Panc1 (cell line): ENCODE data around the gene NXF1. TPM values are rescaled to one million over a fixed set of nuclear protein-coding genes. Genes with fewer than 3 reads are reported as not detected.
A peak's percentile ranks its signal among the peaks of the same experiment; 100 is the strongest.
"Not testable (repeated sequence)": the region's sequence is repeated elsewhere in the genome, so short reads cannot be mapped to it uniquely, and the experiment has no call there.

Source experiments
- ATAC-seq: fragments of 200-7000 bp; cut with Tn5 transposase; 2 replicates; pipeline ENCODE4 v1.9.1; 2020; ENCODE audit warnings: mild to moderate bottlenecking, moderate library complexity
- BruUV-seq: library from RNA; stranded (reverse); fragments of 400-500 nt; replicated peaks from 2 replicates; lab custom pipeline; 2021; lab: Mats Ljungman, UMichigan
- CTCF ChIA-PET: fragments of 300-600 bp; sonication (Branson Sonifier 250); formaldehyde crosslinking; loops from one replicate; lab custom pipeline; 2022; ENCODE audit warnings: antibody characterized with exemption; lab: Charles Lee
- POLR2A ChIA-PET: fragments of 300-600 bp; sonication (Branson Sonifier 250); formaldehyde crosslinking; loops from one replicate; lab custom pipeline; 2022; ENCODE audit warnings: antibody characterized with exemption; lab: Charles Lee
- DNase-seq: peaks from one replicate; pipeline ENCODE4 v3.0.0-alpha.2; 2010; ENCODE audit warnings: low read depth, low spot score
- H3K27ac ChIP-seq: 2 replicates; pipeline ENCODE4 v1.5.1; 2011; ENCODE audit warnings: mild to moderate bottlenecking, low read length, inconsistent platforms
- H3K27me3 ChIP-seq: fragments of 200-500 bp; sonication (Bioruptor generic); 2 replicates; pipeline ENCODE4 v1.6.0; 2014; ENCODE audit warnings: low read length, inconsistent platforms; ENCODE audit not compliant: control insufficient read depth, insufficient read depth
- H3K36me3 ChIP-seq: fragments of 200-500 bp; sonication (Bioruptor generic); 2 replicates; pipeline ENCODE4 v1.5.1; 2014; ENCODE audit warnings: inconsistent platforms, mild to moderate bottlenecking, low read length, moderate library complexity; ENCODE audit not compliant: control insufficient read depth, insufficient read depth
- H3K4me1 ChIP-seq: 2 replicates; pipeline ENCODE4 v1.5.1; 2011; ENCODE audit warnings: inconsistent platforms, mild to moderate bottlenecking, low read length, moderate library complexity; ENCODE audit not compliant: control insufficient read depth, insufficient read depth
- H3K4me3 ChIP-seq, 2 experiments: 2 replicates each; pipeline ENCODE4 v1.5.1; 2011 to 2012; ENCODE audit warnings: low read depth in 2 of 2, low read length in 2 of 2, mild to moderate bottlenecking in 2 of 2, inconsistent platforms in 1 of 2, moderate library complexity in 1 of 2
- H3K9me3 ChIP-seq: fragments of 200-500 bp; sonication (Bioruptor generic); 2 replicates; pipeline ENCODE4 v1.5.1; 2014; ENCODE audit warnings: low read depth, mild to moderate bottlenecking, inconsistent platforms, low read length, moderate library complexity; ENCODE audit not compliant: control insufficient read depth, insufficient read depth
- CTCF ChIP-seq: fragments of 450-650 bp; IDR thresholded peaks from 2 replicates; pipeline ENCODE4 v1.5.1; 2017; ENCODE audit warnings: mild to moderate bottlenecking
- POLR2AphosphoS5 ChIP-seq: IDR thresholded peaks from 2 replicates; pipeline ENCODE4 v1.6.1; 2012; ENCODE audit warnings: mild to moderate bottlenecking, low read depth, low read length, moderate library complexity
- REST ChIP-seq, 2 experiments: IDR thresholded peaks; 2 replicates each; pipeline ENCODE4 v1.6.1; 2011 to 2012; ENCODE audit warnings: low read depth in 2 of 2, control low read depth in 1 of 2, low read length in 1 of 2, mild to moderate bottlenecking in 1 of 2, moderate library complexity in 1 of 2; ENCODE audit not compliant: insufficient read depth in 1 of 2
- SIN3A ChIP-seq: IDR thresholded peaks from 2 replicates; pipeline ENCODE4 v1.6.1; 2012; ENCODE audit warnings: low read depth, mild to moderate bottlenecking, low read length, moderate library complexity, borderline replicate concordance; ENCODE audit not compliant: insufficient read depth
- TCF7L2 ChIP-seq: IDR thresholded peaks from 2 replicates; pipeline ENCODE4 v1.6.1; 2011; ENCODE audit warnings: mild to moderate bottlenecking, low read depth, low read length, inconsistent platforms
- in situ Hi-C: cut with HindIII; loops from 2 replicates; pipeline ENCODE4 v1.10.0; 2016; ENCODE audit warnings: low sequenced_read_pairs, low pct_unique_long_range_greater_than_20kb
- intact Hi-C: fragments of 100-400 bp; cut with micrococcal nuclease; formaldehyde crosslinking; loops from one replicate; pipeline ENCODE4 v1.10.0; 2022; ENCODE audit not compliant: unreplicated experiment
- total RNA-seq: library from RNA; stranded (reverse); gene quantifications from one replicate; pipeline ENCODE4 v1.2.1, GENCODE V29; 2021; ENCODE audit not compliant: unreplicated experiment

Gene NXF1
- total RNA-seq, 1 experiment from 2014 or later = 56.7 TPM

- ATAC-seq = no peak
- no TSS peak for BruUV-seq
- in situ Hi-C loops (no loop called here), intact Hi-C loops (no loop called here)
- Histone ChIP-seq H3K27me3 (no peaks in the 10 kb centered on the region), H3K27ac (peak overlapping the region; percentile 91; the same call in 1 of the 2 replicates), H3K4me3 (peak overlapping the region; percentile 89 to 95), H3K36me3 (peaks cover 6% of the 10 kb centered on the region), H3K4me1 (peaks cover 18% of the 10 kb centered on the region), H3K9me3 (no peaks in the 10 kb centered on the region)
- POLR2A ChIA-PET = interaction anchor here (0.6 to 2.1 kb wide), 3 partner anchors 8 to 43 kb away, joined by 3 to 9 read pairs (median 8); no protein-coding TSS in a partner anchor
- CTCF ChIA-PET = no interaction called here
- no peak for DNase-seq
- TF ChIP-seq CTCF (no peak), REST (IDR thresholded peaks at IDR 0.05; ENCODE audit: insufficient read depth in 1 of 2, low read depth in 2 of 2, low read length in 1 of 2) (no peak), TCF7L2 (no peak), SIN3A (0 out of 2 replicates have a peak, but pooled peaks have one; percentile 53)
Measured at GRCh38 chr11:62830904-62831519, 25.8 kb upstream of the NXF1 start.

GRCh38 chr11:62828130-62828529 is 22.9 kb upstream of the NXF1 start:
- peaks cover 20% of the 10 kb centered on the region for H3K36me3 ChIP-seq
- BruUV-seq, in situ Hi-C loops, H3K9me3 ChIP-seq, H3K4me3 ChIP-seq, DNase-seq, H3K27ac ChIP-seq, H3K27me3 ChIP-seq, ATAC-seq, intact Hi-C loops, CTCF ChIA-PET: not testable (repeated sequence)
- peaks cover 11% of the 10 kb centered on the region for H3K4me1 ChIP-seq
- POLR2A ChIA-PET = interaction anchor here (0.7 to 1.1 kb wide), 2 partner anchors 16 to 97 kb away, joined by 6 to 9 read pairs; no protein-coding TSS in a partner anchor

GRCh38 chr11:62823677-62824076 is 18.4 kb upstream of the NXF1 start:
- TF ChIP-seq POLR2AphosphoS5 (no peak), CTCF (no peak), SIN3A (no peak), REST (IDR thresholded peaks at IDR 0.05; ENCODE audit: insufficient read depth in 1 of 2, low read depth in 2 of 2, low read length in 1 of 2) (no peak)
- Histone ChIP-seq H3K4me1 (no peaks in the 10 kb centered on the region), H3K27ac (no peak overlapping the region), H3K9me3 (no peaks in the 10 kb centered on the region), H3K36me3 (peaks cover 16% of the 10 kb centered on the region), H3K4me3 (no peak overlapping the region), H3K27me3 (no peaks in the 10 kb centered on the region)
- no peak for ATAC-seq
- DNase-seq = no peak
- BruUV-seq = no TSS peak
- POLR2A ChIA-PET = no interaction called here
- CTCF ChIA-PET = interaction anchor here (0.6 kb wide), 1 partner anchor 33 kb away, joined by 3 read pairs; no protein-coding TSS in a partner anchor
- in situ Hi-C loops = no loop called here
- intact Hi-C loops = no loop called here
